NCI-H128 (cell line): ENCODE data around the gene TCP11X2.
"Not testable (repeated sequence)": the region's sequence is repeated elsewhere in the genome, so short reads cannot be mapped to it uniquely, and the experiment has no call there.

Experiments
- DNase-seq: peaks from one replicate; lab custom pipeline; 2025; ENCODE audit not compliant: unreplicated experiment; lab: John Stamatoyannopoulos, UW

Gene TCP11X2

DNA sequence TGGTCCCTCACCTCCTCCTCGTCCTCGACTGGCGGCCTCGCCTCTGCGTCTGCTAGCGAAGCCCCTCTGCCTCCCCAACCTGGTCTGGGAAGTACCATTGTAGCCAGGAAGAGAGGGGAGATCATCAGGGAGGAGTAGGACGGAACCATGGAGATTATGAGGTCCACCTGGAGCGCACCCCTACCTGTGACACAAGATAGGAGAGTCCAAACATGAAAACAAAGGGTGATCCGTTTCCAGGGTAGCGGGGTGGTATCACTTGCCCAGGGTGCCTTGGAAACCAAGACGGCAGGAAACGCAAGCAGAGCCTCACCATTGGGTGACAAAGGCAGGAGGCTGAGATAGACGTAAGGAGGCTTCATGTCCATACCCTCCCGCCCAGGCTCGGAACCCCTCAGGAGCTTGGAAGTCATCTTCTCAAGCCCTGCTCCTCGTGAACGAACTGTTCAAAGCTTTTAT is at the start of gene TCP11X2:
TCP11X2 (minus strand) TSS at position 51 of the 459 bp plus-strand sequence.
- DNase-seq: not testable (repeated sequence)

DNA sequence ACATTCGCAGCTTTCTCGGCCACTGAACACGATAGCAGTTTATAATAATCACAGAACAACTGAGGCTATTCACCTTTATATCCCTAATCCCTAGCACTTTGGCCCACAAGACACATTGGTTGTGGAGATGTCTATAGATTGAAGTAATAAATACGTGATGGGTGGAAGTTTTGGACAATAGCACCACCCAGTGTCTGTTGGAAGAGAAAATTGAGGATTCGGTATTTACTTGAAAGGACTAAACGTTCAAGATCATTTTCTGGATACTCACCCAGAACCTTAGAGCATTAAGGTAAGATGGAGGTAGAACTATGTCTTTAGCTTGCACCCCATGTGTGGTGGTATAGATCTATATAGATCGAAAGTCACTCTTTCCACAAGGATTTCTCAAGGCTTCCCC is 45.7 kb upstream of the TCP11X2 start:
- no peak for DNase-seq

DNA sequence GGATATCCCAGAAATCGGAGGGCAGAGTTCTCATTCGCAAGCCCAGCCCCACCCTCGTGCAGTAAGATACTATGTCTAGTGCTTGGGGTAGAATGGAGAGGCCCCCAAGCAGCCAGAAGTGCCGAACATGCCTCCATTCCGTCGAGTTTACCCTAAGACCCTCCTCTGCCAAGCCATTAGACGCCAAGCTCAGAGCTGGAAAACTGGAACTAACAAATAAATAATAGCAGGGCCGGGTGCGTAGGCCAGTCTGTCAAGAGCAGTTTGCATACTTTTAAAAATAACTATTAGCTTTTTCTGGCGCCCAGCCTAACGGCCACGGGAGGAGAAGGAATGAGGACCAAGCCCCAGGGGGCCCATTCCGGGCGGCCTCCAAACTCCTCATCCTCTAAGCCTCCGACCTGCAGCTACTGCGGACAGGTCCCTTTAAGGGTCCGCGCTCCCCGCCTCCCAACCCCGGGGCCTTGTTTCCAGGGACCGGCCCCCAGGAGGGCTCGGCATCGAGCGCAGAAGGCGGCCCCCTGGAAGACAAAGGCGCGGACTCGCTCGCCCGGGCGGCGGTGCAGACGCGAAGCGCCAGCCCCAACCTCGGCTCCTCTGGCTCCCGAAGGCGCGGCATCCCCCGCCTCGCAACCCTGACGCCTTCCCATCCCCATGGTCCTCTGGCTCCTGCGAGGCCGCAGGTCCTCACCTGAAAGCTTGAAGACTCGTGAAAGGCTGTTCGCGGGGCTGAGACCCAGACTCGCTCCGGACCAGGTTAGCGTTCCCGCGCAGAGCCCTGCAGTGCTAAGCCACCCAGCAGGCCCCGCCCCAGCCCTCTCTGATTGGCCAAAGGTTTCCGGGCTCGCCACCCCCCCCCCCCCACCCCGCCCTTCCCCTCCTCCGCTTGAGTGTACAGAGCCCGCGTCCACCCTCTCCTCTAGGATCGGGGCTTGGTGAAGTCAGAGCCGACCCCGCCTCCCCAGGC is 44.6 kb upstream of the TCP11X2 start, which contains the start of gene TMSB15A:
TMSB15A (minus strand) TSS at position 765 of the 967 bp plus-strand sequence.
- DNase-seq: peak; percentile 53

DNA sequence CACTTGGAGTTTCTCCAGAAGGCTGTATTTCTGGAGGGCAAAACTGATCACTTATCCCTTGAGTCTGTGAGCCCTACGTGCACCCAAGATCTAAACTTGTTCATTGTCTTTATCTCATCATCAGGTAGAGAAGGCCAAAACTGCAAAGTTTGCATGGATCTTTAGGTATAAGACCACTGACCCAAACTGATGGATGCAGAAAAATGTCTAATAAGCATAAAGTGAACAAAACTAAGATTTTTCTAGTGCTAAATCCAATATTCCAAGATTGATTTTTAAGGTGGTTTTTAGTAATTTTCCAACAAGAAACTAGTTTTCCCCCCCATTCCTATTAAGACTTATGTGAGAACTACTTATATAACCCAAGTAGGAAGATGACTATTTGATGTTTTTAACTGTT is 42.9 kb upstream of the TCP11X2 start:
- no peak for DNase-seq

DNA sequence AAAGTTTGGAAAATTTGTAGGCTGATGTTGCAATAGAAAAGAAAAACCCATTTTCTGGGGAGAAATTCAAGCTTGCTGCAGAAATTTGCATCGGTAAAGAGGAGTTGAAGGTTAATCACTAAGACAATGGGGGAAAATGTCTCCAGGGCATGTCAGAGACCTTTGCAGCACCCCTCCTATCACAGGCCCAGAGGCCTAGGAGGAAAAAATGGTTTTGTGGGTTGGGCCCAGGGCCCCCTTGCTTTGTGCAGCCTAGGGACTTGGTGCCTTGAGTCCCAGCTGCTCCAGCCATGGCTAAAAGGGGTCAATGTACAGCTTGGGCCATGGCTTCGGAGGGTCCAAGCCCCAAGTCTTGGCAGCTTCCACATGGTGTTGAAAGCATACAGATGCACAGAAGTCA is 27.1 kb upstream of the TCP11X2 start:
- no peak for DNase-seq

DNA sequence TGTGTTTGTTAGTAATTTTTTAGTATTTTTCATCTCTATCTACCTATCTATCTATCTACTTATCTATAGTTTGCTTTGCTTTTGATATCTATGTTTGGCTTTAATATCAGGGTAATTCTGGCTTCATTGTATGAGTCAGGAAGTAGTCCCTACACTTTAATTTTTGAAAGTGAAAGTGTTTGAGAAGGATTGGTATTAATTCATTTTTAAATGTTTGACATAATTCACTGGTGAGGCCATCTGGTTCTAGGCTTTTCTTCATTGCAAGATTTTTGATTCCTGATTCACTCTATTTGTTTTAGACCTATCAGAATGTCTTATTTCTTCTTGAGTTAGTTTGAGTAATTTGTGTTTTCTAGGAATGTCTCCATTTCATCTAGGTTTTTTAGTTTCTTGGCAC is 20.2 kb upstream of the TCP11X2 start:
- DNase-seq: no peak

DNA sequence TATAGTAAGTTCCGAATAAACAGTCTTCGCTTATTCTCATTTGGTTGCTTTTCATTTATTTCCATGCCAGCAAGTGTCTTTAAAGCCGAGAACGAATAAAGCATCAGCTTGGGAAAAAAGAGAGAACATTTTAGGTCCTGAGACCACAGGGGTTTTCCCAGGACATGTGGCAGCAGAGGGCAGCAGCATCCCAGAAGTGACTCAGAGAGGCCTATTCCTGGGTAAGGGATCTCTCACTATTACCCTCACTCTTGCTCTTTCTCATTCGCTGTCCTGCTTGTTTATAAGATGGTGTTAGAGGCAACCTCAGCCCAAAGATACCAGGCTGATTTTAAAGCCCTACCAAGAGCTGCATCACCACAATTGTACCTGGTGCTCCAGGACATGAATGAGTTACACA is 7.2 kb upstream of the TCP11X2 start:
- DNase-seq: not testable (repeated sequence)

DNA sequence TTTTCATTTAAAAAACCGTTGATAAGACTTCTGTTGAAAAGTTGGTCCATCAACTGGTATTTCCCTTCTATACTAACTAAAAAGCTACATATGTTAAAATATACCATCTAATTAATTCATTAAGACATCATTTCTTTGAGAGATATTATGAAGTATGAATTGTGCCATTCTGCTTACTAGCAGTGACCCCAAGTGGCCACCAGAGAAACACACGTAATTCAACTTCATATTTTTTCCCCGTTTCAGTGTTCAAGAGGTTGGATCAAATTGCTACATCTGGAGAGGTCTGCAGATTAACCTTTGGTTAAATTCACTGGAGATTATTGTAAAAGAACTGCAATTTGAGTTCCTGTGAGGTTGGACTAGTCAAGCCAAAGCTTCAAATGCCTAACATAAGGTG is 1.4 kb downstream of the TCP11X2 start:
- not testable (repeated sequence) for DNase-seq

DNA sequence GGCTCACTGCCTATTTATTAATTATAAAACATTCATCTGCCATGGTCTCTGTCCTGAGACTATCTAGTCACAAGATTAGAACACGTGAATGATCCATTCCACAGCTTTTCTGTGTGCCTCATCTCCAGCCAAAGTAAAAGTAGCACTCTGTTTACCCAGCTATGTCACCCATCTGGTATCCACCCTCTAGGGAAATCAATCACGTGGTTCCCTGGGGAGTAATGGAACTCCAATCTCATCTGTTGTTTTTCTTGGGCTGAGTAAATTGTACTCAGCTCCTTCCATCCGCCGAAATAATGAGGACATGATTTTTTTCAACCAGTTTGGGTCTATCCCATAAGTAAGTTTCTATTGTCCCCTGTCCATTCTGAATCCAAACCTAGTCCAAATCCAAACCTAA is 13.0 kb downstream of the TCP11X2 start:
- not testable (repeated sequence) for DNase-seq

DNA sequence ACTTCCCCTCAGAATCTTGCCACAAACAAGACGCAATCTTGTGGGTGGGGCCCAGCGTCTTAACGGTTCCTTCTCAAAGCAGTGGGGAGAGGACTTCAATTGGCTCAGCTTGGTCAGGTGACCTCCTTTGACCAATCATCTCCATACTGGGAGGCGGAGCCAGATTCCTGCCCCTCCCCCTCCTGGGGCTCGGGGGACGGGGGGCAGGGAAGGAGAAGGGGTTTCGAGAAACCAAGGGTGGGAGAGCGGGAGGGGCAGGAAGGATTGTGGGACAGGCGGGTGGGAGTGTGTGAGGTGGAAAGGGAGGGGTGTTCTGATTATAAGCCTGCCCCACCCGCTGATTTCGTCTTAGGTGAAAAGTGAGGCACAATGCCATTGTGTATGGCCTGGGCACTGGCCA is 31.7 kb downstream of the TCP11X2 start, which contains the start of gene NXF2B:
NXF2B (minus strand) TSS at position 101 of the 400 bp plus-strand sequence. CDS start 59,972 bp downstream, outside the sequence.
- DNase-seq: not testable (repeated sequence)

DNA sequence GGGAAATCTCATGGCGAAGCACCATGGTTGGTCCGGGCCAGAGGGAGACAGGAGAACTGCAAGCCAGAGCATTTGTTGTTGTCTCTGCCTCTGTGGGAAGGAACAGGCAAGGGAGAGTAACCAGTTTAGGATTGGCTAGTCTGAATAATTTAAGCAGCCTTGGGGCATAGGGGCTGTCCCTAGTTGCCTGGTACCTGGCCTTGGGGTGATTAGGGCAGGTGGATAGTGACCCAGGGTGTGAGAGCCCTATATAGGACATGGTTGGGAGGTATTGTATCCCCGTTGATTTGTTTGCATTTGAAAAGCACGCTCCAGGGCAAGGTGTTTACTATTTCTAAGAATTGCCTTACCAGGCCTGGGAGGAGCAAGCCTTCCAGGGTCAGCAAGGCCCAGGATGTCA is 57.1 kb downstream of the TCP11X2 start:
- DNase-seq: not testable (repeated sequence)
